Midbrain (tissue), 1 donor: ENCODE data around the gene CIRBP.

Experiments used
- DNase-seq: peaks from one replicate; lab custom pipeline; 2025; lab: John Stamatoyannopoulos, UW

CIRBP gene

DNA sequence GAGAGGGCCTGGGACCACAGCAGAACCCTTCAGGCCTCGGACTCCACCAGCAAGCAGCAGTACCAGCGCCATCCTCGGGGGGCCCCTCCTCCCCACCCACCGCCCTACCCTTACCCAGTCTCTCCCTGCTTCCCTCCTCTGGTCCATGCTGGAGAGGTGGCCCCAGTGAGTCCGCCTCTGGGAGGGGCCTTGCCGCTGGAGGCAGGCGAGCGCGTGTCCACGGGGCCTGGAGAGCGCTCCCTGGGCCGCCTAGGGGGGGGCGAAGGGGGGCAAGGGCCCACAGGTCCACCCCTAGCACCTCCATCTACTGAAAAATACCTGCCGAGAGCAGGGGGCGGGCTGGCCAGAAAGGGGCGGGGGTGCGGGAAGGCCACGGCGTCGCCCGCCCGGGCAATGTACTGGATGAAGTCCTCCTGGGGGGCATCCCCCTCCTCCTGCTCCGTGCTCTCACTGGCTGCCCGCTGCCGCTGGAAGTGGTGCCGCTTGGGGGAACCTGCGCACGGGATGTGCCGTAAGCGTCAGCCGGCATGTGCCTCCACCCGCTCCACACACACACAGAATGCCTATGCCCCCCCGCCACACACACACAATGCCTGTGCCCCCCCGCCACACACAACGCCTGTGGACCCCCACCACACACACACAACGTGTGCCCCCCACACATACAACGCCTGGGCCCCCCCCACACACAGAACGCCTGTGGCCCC, 38.2 kb upstream of the CIRBP start:
- no peak for DNase-seq

DNA sequence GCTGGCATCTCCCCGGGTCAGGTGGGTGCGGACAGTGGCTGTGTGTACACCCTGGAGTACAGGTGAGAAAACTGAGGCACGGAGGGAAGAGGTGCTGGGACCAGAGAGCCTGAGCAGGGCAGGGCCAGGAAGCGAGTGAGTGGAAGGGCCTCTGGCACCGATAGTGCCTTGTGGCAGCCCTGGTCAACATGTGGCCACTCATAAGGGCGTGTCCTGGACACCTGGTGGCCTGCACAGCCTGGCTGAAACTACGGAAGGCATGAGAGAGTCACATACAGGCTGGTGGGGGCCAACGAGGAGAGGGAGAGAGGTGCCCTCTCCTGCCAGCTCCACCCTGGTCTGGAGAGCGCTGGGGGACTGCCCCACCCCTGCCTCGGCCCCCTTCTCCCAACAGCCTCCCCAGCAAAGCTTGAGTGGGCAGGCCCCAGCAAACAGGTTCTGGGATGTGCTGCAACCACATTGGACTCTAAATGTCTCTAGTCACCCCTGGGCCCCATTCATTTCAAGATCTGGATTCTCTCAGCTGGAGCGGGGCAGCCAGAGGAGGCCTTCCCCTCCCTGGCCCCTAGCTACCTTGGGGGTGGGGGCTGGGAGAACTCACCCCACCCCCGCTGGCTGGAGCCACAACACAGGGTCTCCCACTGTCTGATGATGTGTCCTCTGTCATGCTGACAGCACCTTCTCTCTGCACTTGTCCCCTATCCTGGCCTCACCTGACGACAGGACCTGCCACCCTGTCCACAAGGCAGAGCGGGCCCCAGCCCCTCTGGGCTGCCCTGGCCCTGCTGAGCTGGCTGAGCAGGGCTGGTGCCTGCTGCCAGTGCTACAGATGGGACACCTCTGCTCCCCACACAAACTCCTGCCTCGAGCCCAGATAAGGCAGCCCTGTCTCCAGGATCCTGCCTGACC, 37.1 kb upstream of the CIRBP start:
- no peak for DNase-seq

DNA sequence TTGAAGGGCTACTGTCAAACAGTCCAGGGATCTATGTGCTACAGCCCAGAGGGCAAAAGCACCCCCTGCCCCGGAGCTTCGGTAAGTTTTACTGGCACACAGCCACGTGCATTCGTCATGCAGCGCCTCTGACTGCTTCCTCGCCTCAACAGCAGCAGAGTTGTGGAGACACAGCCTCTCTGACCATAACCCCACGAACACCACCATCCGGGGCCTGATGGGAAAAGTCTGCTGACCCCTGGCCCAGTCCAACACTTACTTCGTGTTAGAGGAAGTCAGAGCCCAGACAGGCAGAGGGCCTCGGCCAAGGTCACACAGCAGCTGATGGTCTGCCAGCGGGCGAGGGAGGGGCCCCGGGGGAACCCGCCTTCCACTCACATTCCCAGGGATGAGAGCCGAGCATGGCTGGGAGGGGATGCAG, 36.5 kb upstream of the CIRBP start:
- no peak for DNase-seq

DNA sequence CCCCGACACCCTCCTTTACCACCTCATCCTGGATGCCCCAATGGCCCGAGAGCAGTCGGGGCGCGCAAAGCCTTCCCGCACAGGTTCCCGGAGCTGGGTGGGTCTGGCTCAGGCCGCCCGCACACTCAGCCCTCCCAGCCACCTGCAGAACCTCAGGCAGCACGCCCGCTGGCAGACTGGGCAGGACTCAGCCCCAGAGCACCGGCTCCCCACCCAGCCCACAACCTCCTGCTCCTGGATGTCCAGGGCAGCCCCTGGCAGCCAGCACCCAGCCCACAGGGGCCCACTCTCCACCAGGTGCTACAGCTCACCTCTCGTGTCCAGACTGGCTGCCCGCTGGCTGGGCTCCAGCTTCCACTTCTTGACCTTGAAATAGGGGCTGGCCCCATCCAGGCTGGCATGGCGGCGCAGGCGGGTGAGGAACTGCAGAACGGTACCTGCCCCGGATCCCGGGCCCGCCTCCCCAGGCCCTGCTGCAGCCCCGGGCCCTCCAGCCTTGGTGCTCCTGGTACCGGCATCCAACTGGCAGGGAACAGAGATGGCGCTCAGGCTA, 35.9 kb upstream of the CIRBP start:
- no peak for DNase-seq

DNA sequence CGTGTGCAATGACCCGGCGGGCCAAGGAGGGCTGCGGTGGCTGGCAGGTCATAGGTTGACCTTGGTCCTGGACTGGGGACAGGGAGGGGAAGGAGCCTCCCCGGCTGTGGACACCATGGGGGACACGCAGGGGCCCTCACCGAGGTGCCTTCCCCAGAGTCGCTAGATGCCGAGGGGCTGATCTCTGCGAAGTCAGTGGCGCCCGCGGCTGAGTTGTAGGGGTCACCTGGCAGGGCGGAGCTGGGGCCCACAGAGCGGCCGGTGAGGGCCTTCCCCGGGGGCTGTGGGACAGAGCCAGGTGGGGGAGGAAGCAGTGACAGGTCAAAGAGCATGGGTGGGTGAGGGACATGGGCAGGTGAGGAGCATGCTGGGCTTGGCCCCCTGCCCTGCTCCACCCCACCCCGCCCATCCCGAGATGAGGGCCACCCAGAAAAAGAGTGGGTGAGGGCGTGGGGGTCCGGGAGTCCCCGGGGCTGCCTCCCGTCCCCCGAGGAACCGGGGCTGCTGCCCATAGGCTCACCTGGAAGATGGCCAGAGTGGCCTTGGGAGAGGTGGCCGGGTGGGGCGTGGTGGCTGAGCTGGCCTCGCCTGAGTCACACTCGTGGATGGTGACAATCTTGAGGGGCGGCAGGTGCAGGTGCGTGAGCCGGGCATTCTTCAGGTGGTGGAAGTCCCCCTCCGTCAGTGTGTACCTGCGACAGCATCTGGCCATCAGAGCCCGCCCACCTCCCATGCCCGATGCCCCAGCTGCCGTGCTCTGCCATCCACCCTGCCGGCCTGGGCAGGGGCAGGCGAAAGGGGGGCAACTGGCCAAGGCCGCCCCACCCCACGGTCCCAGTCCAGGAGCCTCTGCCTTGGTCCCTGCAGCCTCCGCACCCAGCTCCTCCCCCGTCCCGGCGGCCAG, 34.8 kb upstream of the CIRBP start:
- DNase-seq, result no peak

DNA sequence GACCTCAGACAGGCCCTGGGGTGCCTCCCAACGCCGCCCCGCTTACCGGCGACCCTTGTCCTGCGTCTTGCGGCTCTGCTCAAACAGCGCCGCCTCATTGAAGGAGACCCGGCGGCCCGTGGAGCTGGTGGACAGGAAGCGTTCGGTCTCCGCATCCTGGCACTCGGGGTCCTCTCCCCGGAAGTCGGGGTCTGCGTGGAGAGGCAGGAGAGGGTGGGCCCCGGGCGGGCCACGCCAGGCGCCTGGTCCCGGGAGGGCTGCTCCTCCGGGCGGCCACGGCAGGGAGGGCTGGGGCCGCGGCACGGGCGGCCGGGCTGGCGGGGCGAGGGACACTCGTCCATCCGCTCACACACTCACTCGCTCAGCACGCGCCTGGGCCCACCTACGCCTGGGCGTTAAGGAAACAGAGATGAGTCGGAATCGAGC, 34.2 kb upstream of the CIRBP start:
- DNase-seq, result no peak

DNA sequence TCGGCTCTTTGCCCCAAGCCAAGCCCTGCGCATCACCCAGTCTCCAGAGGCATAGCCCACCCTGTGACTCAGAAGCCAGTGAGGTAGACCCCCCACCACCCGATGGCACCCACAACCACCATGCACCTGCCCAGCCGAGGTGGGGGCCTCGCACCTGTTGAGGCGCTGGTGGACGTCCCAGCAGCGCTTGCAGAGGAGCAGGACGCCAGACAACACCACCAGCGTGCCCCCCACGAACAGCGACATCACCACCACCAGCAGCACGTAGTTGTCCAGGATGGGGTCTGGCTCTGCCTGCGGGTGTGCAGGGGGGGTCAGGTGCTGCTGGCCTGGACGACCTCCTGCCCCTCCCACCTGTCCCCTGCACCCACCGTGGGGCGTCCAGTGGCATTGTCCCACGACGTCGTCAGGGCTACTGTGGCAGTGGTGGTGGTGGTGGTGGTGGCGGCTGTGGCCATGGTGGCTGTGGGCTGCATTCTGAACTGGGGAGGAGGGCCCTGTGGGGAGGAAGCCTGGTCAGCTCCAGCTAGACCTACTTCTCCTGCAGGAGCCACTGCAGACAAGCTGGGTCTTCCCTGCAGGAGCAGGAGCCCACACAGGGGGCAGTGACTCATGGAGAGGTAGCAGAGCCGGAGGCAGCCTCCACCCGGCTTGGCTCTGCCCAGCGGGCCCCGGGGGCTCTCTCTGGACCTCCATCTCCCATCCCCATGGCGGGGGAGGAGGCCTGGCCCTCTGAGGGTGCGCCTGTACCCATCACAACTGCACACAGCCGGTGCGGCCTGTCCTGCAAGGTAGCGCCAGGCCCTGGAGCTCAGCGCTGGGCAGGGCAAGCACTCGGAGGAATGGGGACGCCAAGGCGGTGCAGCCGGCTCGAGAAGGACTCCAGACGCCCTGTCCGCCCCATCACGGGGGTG, 33.2 kb upstream of the CIRBP start:
- no peak for DNase-seq

DNA sequence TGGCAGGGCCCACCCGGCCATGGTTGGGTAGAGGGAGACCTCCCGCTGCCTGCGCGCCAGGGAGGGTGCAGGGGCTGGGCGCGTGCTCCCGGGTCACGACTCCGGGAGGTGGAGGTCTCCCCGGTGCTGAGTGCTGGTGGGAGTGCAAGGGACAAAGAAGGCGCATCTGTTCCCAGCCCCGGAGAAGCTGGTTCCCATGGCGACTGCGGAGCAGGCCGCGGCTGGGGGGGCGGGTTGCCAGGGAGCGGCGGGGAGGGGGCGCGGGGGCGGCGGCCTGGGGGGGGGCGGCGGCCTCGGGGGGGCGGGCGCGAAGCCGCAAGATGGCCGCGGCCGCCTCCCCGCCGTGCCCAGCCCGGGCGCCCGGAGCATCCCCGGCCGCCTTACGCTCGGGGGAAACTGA, 32.6 kb upstream of the CIRBP start:
- DNase-seq, result no peak

DNA sequence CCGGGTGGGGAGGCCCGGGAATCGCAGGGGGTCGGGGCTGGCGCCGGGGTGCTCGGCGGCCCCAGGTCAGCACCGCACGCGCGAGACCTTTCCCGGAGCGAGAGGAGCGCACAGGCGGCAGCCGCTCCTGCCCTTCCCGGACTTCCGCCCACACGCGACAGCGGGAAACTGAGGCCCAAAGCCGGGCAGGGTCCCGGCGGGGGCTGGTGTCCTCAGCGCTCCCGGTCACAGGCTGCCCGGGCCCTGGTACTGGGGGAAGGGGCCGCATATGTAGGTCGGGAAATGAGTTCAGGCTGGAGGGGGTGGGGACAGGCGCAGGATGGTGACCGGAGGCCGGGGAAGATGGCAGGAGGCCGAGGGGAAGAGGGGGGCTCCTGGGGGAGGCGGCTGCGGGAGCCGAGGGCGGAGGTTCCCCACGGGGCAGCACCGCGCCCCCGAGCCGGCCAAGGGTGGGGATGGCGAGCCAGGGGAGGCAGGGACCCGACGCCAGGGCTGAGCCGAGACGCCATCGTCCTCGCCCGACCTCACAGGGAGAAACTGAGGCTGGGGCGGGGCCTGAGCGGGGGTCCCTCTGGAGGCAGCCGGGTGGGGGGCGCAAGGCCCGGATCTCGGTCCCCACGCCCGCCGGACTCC, 32.0 kb upstream of the CIRBP start:
- peak; percentile 22 for DNase-seq

DNA sequence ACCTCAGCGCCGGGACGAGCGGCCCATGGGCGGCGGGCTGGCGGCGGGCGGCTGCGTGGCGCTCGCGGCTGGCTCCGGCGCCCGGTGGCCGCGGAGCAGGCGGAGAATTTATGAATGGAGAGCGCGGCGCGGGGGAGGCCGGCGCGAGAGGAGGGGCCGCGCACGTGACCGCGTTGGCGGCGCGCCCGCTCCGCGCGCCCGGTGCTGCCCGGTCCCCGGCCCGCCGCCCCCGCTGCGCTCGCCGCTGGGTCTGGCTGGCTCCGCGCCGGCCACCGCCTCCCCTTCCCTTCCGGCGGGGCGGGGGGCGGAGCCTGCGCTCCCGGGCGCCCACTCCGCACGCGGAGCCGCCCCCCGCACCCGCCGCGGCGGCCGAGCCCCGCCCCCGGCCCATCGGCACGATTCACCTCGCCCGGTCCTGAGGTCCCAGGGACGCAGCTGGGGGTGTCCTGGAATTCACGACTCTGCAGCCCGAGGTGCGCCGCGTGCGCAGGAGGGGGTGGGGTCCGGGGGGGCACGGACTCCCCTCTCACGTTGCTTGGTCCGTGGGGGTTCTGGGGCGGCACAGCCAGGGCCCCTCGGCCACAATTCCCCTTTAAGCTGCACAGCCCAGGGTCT, 31.3 kb upstream of the CIRBP start, which contains the start of gene CBARP:
TSS of gene CBARP (minus strand) at position 252 of the 615 bp plus-strand sequence. CDS start 1,905 bp downstream, outside the sequence.
- peak; percentile 55 for DNase-seq

DNA sequence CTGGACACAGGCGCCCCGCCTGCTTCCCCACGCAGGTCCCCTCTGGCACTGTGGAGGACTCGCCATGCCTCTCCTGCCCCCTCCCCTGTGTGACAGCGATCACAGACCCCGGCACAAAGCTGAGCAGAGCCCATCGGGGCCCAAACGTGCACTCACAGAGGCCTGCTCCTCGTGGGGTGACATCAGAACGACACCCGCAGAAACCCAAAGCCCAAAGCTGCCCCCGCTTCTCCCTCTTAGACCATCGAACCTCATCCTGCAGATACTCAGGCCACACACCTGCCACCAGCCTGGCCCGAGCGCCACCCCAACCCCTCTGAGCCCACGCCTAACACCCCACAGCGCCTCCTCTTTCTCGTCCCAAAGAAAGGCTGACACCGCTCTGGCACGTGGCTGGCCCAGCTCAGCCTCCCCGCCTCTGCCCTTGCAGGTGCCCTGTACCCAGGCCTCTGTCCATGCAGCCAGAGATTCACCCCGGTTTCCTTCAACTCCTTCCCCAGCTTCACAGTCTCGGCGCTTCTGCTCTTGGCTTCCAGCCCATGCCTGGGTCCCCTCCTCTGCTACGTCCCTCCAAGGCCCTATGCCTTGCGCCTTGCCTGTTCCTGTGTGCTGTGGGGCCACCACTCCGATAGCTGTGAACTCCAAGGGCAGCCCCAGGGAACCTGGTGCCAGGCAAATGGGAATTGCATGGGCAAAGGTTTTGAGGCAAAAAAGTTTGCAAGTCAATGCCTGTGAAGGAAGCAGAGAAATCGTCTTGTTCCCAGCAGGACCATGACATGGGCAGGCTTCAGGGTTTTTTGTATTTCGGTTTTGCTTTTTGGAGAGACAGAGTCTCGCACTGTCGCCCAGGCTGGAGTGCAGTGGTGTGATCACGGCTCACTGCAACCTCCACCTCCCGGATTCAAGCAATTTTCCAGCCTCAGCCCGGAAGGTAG, 30.5 kb upstream of the CIRBP start:
- no peak for DNase-seq

DNA sequence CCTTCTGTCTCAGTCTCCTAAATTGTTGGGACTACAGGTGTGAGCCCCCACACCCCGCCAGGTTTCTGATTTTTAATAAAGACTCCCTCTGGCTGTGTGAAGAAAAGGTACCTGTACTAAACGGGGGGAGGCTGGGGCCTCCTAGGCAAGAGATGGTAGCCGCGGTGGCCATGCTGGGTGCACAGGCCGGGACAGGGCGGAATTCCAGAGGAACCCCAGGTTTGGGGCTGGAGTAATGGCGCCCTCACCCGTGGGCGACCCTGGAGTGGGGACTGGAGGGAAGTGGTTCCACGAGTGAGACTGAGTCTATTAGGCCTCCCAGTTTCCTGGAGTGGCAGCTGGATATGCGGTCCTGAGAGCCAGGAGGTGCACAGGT, 29.7 kb upstream of the CIRBP start:
- no peak for DNase-seq

DNA sequence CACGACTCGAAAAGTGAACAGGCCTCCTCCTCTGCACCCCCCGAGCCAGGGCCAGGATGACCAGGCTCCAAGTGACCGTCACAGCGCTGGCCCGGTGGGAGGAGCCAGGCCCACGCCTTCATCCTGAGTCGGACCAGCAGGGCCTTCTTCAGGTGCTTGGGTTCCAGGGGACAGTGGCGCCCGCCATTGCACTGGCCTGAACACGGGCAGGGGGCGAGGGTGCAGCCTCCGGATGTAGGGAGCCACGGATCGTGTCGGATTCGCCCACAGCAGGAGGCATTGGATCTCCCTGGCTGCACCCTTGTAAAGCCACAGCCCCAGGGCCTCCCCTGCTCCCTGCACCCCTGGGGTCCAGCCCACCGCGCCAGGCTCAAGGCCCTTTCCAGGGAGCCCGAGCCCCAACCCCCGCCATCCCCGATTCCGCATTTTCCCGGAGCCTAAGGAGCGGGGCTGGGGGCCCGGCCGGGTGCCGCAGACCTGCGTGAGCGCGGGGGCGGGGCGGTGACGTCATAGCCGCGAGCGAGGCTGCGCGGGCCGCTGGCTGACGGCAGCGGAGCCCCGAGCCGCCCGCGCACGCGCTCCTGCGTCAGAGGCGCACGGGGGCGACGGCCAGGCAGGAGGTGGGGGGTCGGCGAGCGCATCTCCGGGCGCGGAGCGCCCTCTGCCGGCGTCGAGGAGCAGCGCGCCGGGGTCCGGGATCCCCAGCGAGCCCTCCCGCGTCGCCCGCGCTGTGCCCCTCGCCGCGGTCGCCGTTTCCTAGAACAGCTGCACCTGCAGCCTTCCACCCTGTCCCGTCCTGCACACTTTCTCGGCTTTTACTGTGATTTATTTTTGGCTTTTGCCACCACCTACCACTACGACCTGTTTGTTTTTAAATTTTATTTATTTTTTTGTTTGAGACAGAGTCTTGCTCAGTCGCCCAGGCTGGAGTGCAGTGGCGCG, 29.1 kb upstream of the CIRBP start:
- DNase-seq, result peak; percentile 91

DNA sequence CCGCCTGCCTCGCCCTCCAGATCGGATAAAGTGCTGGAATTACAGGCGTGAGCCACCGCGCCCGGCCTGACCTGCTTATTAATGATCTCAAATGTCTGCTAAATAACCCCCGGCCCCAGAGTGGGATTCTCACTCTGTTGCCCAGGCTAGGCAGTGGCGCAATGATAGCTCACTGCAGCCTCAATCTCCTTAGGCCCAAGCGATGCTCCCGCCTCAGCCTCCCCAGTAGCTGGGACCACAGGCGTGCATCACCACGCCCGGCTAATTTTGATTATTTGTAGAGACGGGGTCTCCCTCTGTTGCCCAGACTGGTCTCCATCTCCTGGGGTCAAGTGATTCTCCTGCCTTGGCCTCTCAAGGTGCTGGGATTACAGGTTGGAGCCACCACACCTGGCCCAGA, 28.2 kb upstream of the CIRBP start:
- no peak for DNase-seq

DNA sequence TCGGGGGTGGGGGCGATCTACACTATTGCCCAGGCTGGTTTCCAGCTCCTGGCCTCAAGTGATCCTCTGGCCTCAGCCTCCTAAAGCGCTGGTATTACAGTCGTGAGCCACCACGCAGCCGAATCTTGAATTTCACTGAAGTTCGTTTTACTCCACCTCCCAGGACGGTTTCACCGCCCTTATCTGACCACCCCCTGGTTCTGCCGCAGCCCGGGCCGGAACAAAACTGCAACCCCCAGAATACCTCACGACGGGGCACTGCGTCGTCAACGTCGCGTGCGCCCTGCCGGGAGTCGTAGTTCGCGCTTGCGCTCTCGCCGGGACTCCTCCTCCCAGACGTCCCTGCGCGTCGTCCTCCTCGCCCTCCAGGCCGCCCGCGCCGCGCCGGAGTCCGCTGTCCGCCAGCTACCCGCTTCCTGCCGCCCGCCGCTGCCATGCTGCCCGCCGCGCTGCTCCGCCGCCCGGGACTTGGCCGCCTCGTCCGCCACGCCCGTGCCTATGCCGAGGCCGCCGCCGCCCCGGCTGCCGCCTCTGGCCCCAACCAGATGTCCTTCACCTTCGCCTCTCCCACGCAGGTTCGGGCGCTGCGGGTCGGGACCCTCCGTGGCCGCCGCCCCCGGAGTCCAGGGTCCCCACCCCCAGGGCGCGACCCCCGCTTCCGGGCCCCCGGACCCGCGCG, 27.6 kb upstream of the CIRBP start, which contains the start of gene ATP5F1D:
TSS of gene ATP5F1D (plus strand) at position 335 of the 679 bp plus-strand sequence. CDS start at position 435, 100 bp downstream.
- peak; percentile 95 for DNase-seq

DNA sequence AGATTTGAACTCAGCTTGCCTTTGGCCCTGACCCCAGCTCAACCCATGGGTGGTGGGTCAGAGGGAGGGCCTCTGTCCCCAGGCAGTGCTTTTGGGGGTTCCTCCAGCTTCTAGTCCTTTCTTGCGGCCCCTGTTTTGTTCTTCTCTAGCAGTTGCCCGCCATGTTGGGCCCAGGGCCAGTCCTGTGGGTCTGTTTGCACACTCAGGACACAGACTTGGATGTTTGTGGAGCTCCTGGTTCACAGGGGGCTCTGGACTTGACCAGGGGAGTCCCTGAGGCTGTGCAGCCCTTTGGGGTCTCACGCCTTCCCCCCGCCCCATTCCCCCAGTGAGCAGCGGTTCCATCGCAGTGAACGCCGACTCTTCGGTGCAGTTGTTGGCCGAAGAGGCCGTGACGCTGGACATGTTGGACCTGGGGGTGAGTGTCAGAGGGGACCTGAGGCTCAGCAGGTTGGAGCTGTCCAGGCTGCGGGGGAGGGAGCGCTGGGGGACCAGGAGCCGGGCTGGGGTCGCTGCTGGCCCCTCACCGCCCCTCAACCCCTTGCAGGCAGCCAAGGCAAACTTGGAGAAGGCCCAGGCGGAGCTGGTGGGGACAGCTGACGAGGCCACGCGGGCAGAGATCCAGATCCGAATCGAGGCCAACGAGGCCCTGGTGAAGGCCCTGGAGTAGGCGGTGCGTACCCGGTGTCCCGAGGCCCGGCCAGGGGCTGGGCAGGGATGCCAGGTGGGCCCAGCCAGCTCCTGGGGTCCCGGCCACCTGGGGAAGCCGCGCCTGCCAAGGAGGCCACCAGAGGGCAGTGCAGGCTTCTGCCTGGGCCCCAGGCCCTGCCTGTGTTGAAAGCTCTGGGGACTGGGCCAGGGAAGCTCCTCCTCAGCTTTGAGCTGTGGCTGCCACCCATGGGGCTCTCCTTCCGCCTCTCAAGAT, 25.1 kb upstream of the CIRBP start:
- DNase-seq, result peak; percentile 86
